GM12878 (cell line): Measurements from ENCODE around the gene ZNF837. TPM values are rescaled to one million over a fixed set of nuclear protein-coding genes. Genes with fewer than 3 reads are reported as not detected.

Experiments used
- ATAC-seq: fragments of 200-7000 bp; cut with Tn5 transposase; 3 replicates; pipeline ENCODE4 v1.9.1; 2020; ENCODE audit warnings: mild to moderate bottlenecking, moderate library complexity
- BruUV-seq: library from RNA; stranded (reverse); fragments of 400-500 nt; replicated peaks from 2 replicates; lab custom pipeline; 2021; lab: Mats Ljungman, UMichigan
- CTCF ChIA-PET: fragments of 300-600 bp; sonication (Branson Sonifier 250); formaldehyde crosslinking; extraction: SDS; loops from one replicate; lab custom pipeline; 2021; ENCODE audit warnings: inconsistent platforms; lab: Yijun Ruan, JAX
- POLR2A ChIA-PET: fragments of 350-600 bp; formaldehyde crosslinking; extraction: SDS; loops from one replicate; lab custom pipeline; 2021; ENCODE audit warnings: inconsistent platforms; lab: Charles Lee
- RAD21 ChIA-PET: fragments of 300-600 bp; sonication (Branson Sonifier 250); formaldehyde crosslinking; loops from one replicate; lab custom pipeline; 2023; ENCODE audit warnings: antibody characterized with exemption; ENCODE audit not compliant: unreplicated experiment; lab: Charles Lee
- SMC1A ChIA-PET: fragments of 300-600 bp; sonication (Branson Sonifier 250); formaldehyde crosslinking; loops from one replicate; lab custom pipeline; 2023; ENCODE audit not compliant: unreplicated experiment, uncharacterized antibody; lab: Charles Lee
- DNase-seq: peaks from one replicate; pipeline ENCODE4 v3.0.0-alpha.2; 2011; ENCODE audit warnings: low read depth, low spot score
- FAIRE-seq: peaks from 3 replicates; lab custom pipeline; 2011; peaks lifted over from hg19 to GRCh38; lab: Jason Lieb, UNC
- H2AFZ ChIP-seq: 2 replicates; pipeline ENCODE4 v1.6.0; 2011; ENCODE audit warnings: low read depth, low read length, control low read depth; ENCODE audit not compliant: control insufficient read depth
- H3K27ac ChIP-seq: 2 replicates; pipeline ENCODE4 v1.5.1; 2011; ENCODE audit warnings: control low read depth; ENCODE audit not compliant: control insufficient read depth, insufficient read depth
- H3K27me3 ChIP-seq, 2 experiments: replicated peaks in 1 of 2; 2 replicates each; pipeline versions ENCODE4 v1.6.0 to v1.6.1; 2011; ENCODE audit warnings: low read length in 1 of 2; ENCODE audit not compliant: control insufficient read depth in 2 of 2, insufficient read depth in 2 of 2
- H3K36me3 ChIP-seq, 2 experiments: 2 replicates each; pipeline ENCODE4 v1.5.1; 2011; ENCODE audit warnings: low read length in 1 of 2; ENCODE audit not compliant: control insufficient read depth in 2 of 2, insufficient read depth in 2 of 2
- H3K4me1 ChIP-seq: 2 replicates; pipeline ENCODE4 v1.6.1; 2011; ENCODE audit warnings: mild to moderate bottlenecking, low read length, moderate library complexity, mixed read lengths; ENCODE audit not compliant: control insufficient read depth, insufficient read depth
- H3K4me2 ChIP-seq: 2 replicates; pipeline ENCODE4 v1.6.0; 2011; ENCODE audit warnings: control low read depth; ENCODE audit not compliant: control insufficient read depth, insufficient read depth
- H3K4me3 ChIP-seq: fragments of 200-600 bp; sonication (generic); 2 replicates; pipeline ENCODE4 v1.5.1; 2016
- H3K79me2 ChIP-seq: 2 replicates; pipeline ENCODE4 v1.6.0; 2011; ENCODE audit warnings: low read length; ENCODE audit not compliant: control insufficient read depth, insufficient read depth
- H3K9ac ChIP-seq: 2 replicates; pipeline ENCODE4 v1.8.0; 2011; ENCODE audit warnings: low read length, control low read depth, mixed read lengths; ENCODE audit not compliant: control insufficient read depth, insufficient read depth
- H3K9me3 ChIP-seq: replicated peaks from 3 replicates; pipeline ENCODE4 v1.5.1; 2011; ENCODE audit warnings: mild to moderate bottlenecking, low read length; ENCODE audit not compliant: control insufficient read depth, insufficient read depth
- H4K20me1 ChIP-seq: 2 replicates; pipeline ENCODE4 v1.6.0; 2011; ENCODE audit not compliant: control insufficient read depth, insufficient read depth
- BACH1 ChIP-seq: fragments of 450-650 bp; IDR thresholded peaks from 2 replicates; pipeline ENCODE4 v1.6.1; 2017; ENCODE audit warnings: mild to moderate bottlenecking, borderline replicate concordance
- BMI1 ChIP-seq: fragments of 450-650 bp; IDR thresholded peaks from 2 replicates; pipeline ENCODE4 v1.6.1; 2016; ENCODE audit warnings: mild to moderate bottlenecking, moderate library complexity, borderline replicate concordance
- ETV6 ChIP-seq, 2 experiments: fragments of 450-650 bp in 1 of 2; IDR thresholded peaks in 1 of 2; conservative IDR thresholded peaks in 1 of 2; 2 replicates each; pipeline ENCODE4 v1.6.1; 2014; ENCODE audit warnings: antibody characterized with exemption in 1 of 2, borderline replicate concordance in 1 of 2, low read depth in 1 of 2, mild to moderate bottlenecking in 1 of 2, moderate library complexity in 1 of 2
- HDAC6 ChIP-seq: fragments of 200-600 bp; sonication (generic); IDR thresholded peaks from one replicate; pipeline ENCODE4 v1.8.0; 2017; ENCODE audit warnings: antibody characterized with exemption; ENCODE audit not compliant: unreplicated experiment
- PAX5 ChIP-seq: IDR thresholded peaks from 2 replicates; pipeline ENCODE4 v1.6.1; 2011; ENCODE audit warnings: low read depth, low read length, borderline replicate concordance
- POLR2AphosphoS5 ChIP-seq: IDR thresholded peaks from 2 replicates; pipeline ENCODE4 v1.6.1; 2011; ENCODE audit warnings: mild to moderate bottlenecking, low read length, inconsistent platforms
- POU2F2 ChIP-seq: IDR thresholded peaks from 3 replicates; pipeline ENCODE4 v1.6.1; 2011; ENCODE audit warnings: low read depth, mild to moderate bottlenecking, low read length, borderline replicate concordance
- RBBP5 ChIP-seq: fragments of 200-600 bp; sonication (generic); conservative IDR thresholded peaks from 2 replicates; pipeline ENCODE4 v1.6.1; 2016
- RUNX3 ChIP-seq: IDR thresholded peaks from 2 replicates; pipeline ENCODE4 v1.6.1; 2012; ENCODE audit warnings: low read length, inconsistent platforms
- SIN3A ChIP-seq: IDR thresholded peaks from 2 replicates; pipeline ENCODE4 v1.6.1; 2012; ENCODE audit warnings: low read depth, low read length, improper control_type of control experiment
- TARDBP ChIP-seq: IDR thresholded peaks from 2 replicates; pipeline ENCODE4 v1.6.1; 2016; ENCODE audit warnings: borderline replicate concordance
- ZBED1 ChIP-seq: IDR thresholded peaks from 2 replicates; pipeline ENCODE4 v1.6.1; 2016; ENCODE audit warnings: borderline replicate concordance
- ZBTB4 ChIP-seq: fragments of 450-650 bp; formaldehyde crosslinking; IDR thresholded peaks from 2 replicates; pipeline ENCODE4 v1.4.0; 2022; ENCODE audit warnings: mild to moderate bottlenecking, moderate library complexity
- ZZZ3 ChIP-seq: IDR thresholded peaks from 2 replicates; pipeline ENCODE4 v1.6.1; 2011; ENCODE audit warnings: low read depth; ENCODE audit not compliant: control insufficient read depth, insufficient read length
- WGBS: methylation state at CpG from one replicate; pipeline ENCODE4 v1.1.6; 2016; ENCODE audit warnings: low lambda C conversion rate; ENCODE audit not compliant: insufficient replicate concordance, insufficient coverage; ENCODE audit errors: missing lambda C conversion rate; 5-methylcytosine and 5-hydroxymethylcytosine counted together
- in situ Hi-C: fragments of 300-500 bp; cut with MboI; formaldehyde crosslinking; loops from 9 replicates; pipeline ENCODE4 v1.14.3; 2018; ENCODE audit warnings: mixed read lengths
- intact Hi-C: fragments of 100-400 bp; cut with micrococcal nuclease; formaldehyde crosslinking; loops from one replicate; pipeline ENCODE4 v1.14.2; 2022; ENCODE audit not compliant: unreplicated experiment
- polyA plus RNA-seq, 11 experiments: library from polyadenylated mRNA; depleted of rRNA in 4 of 11; unstranded in 6 of 11; stranded (reverse) in 5 of 11; fragments of >200 nt; fragmentation: Nextera tagmentation in 4 of 11; fragmentation: Illumina TruSeq in 1 of 11; extraction: Ambion mirVana in 4 of 11; extraction: Trizol in 1 of 11; gene quantifications; 1 replicate in 1 of 11; 2 replicates in 10 of 11; pipeline versions ENCODE4 v1.2.1 to v1.2.3, GENCODE V29; 2011 to 2016; ENCODE audit warnings: inconsistent platforms in 2 of 11, missing spikeins in 2 of 11, low read depth in 1 of 11
- total RNA-seq, 4 experiments: library from RNA; depleted of rRNA in 3 of 4; stranded (reverse); fragments of >200 nt in 3 of 4; fragmentation: Illumina TruSeq in 1 of 4; extraction: Trizol in 1 of 4; gene quantifications; 2 replicates each; pipeline versions ENCODE4 v1.2.1 to v1.2.3, GENCODE V29; 2013 to 2021
- TF ChIP-seq, protein P1 (sequence below): IDR thresholded peaks from 2 replicates; pipeline ENCODE4 v1.6.1; 2012; ENCODE audit warnings: low read length, inconsistent platforms

ZNF837 gene
- total and polyA plus RNA-seq, 10 of the 15 experiments (the other 5 are each of a cell fraction or from before 2014, with no cell fraction given), result 0.07 to 2.9 (median 2.0) TPM; not detected in 2

GRCh38 chr19:58395979-58396627 lies 15.3 kb upstream of the ZNF837 start (continued):
- no peak for TF ChIP-seq ETV6 (conservative IDR thresholded peaks at IDR 0.05 in 1 of 2, IDR thresholded peaks at IDR 0.05 in 1 of 2; ENCODE audit: borderline replicate concordance in 1 of 2, low read depth in 1 of 2)
- no peak for TF ChIP-seq ZZZ3

DNA sequence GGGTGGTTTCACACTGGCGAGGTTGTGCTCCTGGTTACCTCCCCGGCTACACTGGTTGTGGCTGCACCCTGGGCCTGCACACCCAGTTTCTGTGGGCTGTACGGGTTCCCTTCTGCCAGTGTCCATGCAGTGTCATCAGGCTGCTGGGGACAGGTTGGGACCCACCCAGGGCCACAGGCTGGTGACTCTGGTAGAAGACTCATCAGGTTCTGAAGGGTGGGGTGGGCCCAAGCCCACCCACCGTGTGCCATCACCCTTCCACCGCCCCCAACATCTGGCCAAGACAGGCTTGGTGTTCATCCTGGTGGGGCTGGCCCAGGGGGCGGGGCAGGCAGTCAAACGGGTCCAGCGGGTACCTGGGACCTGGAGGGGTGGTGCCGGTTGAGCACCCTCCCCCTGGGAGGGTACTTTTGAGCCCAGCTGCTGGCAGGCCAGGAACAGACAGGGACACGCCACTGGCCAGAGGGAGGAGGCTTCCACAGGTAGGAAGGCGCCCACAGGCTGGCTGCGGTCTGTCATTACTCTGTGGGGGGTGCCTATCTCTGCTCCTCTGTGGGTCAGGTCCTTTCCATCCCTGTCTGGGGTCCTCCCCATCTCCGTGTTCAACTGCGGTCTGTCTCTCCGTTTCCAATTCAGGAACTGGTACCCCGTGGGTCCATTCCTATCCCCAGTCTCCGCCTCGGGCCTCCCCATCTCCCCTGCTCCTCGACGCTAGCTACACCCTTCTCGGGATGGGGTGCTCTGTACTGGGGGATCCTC lies 14.6 kb upstream of the ZNF837 start, which contains the start of gene RNF225:
TSS of gene RNF225 (plus strand) at position 437 of the 759 bp plus-strand sequence. CDS start 434 bp downstream, outside the sequence.
- Histone ChIP-seq H3K79me2 (peaks cover 5% of the 10 kb centered on the region), H3K4me3 (no peak within 1 kb of the TSS), H3K4me1 (no peaks in the 10 kb centered on the region), H2AFZ (no peak within 1 kb of the TSS), H4K20me1 (peaks cover 6% of the 10 kb centered on the region), H3K9me3 (no peaks in the 10 kb centered on the region), H3K36me3 (peaks cover 9 to 26% of the 10 kb centered on the region in 2 experiments), H3K27me3 (no peaks in the 10 kb centered on the region), H3K9ac (no peak within 1 kb of the TSS), H3K4me2 (no peak within 1 kb of the TSS), H3K27ac (no peak within 1 kb of the TSS)
- ChIA-PET SMC1A (no interaction called here), RAD21 (no interaction called here), POLR2A (interaction anchor here (0.6 kb wide), 1 partner anchor 568 kb away, joined by 3 read pairs; no protein-coding TSS in a partner anchor), CTCF (no interaction called here)
- BruUV-seq, result no TSS peak
- WGBS, result 22% methylated on average over 21 of the region's 21 CpGs
- ATAC-seq, result peak; percentile 40
- FAIRE-seq, result no peak
- in situ Hi-C loops, result no loop called here
- intact Hi-C loops, result no loop called here
- no peak for DNase-seq
- no peak for TF ChIP-seq HDAC6
- TF ChIP-seq POU2F2, result 0 out of 3 replicates have a peak, but pooled peaks have one; percentile 21
- TF ChIP-seq, protein P1, sequence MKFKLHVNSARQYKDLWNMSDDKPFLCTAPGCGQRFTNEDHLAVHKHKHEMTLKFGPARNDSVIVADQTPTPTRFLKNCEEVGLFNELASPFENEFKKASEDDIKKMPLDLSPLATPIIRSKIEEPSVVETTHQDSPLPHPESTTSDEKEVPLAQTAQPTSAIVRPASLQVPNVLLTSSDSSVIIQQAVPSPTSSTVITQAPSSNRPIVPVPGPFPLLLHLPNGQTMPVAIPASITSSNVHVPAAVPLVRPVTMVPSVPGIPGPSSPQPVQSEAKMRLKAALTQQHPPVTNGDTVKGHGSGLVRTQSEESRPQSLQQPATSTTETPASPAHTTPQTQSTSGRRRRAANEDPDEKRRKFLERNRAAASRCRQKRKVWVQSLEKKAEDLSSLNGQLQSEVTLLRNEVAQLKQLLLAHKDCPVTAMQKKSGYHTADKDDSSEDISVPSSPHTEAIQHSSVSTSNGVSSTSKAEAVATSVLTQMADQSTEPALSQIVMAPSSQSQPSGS, result no peak
- TF ChIP-seq ZBED1, result no peak
- TF ChIP-seq BMI1, result no peak
- TF ChIP-seq RBBP5, result no peak
- 0 out of 2 replicates have a peak, but pooled peaks have one; percentile 9 for TF ChIP-seq PAX5
- peak; percentile 18; the same call in 1 of the 2 replicates for TF ChIP-seq RUNX3
- no peak for TF ChIP-seq TARDBP
- peak; percentile 62 for TF ChIP-seq POLR2AphosphoS5
- TF ChIP-seq SIN3A, result no peak
- TF ChIP-seq BACH1, result no peak; the same call in 1 of the 2 replicates
- TF ChIP-seq ZBTB4 (CRISPR knock-in tag), result no peak
